K562 (cell line): ENCODE results near the gene SNX3. TPM values are rescaled to one million over a fixed set of nuclear protein-coding genes. Genes with fewer than 3 reads are reported as not detected.

Experiments used
- BRCA1 ChIP-seq, 2 experiments: fragments of 450-650 bp in 1 of 2; sonication (generic) in 1 of 2; formaldehyde crosslinking in 1 of 2; IDR thresholded peaks; 2 replicates each; pipeline versions ENCODE4 v1.5.0 to v1.6.1; 2017 to 2020; ENCODE audit warnings: mild to moderate bottlenecking in 1 of 2, missing genetic modification reagents in 1 of 2
- CBX3 ChIP-seq, 2 experiments: IDR thresholded peaks; 1 replicate in 1 of 2; 2 replicates in 1 of 2; pipeline ENCODE4 v1.6.1; 2012; ENCODE audit warnings: inconsistent platforms in 2 of 2, low read length in 2 of 2, borderline replicate concordance in 1 of 2, control low read depth in 1 of 2
- FOSL1 ChIP-seq: fragments of 200-800 bp; sonication (Bioruptor generic); conservative IDR thresholded peaks from 2 replicates; pipeline ENCODE4 v1.6.1; 2016; ENCODE audit warnings: missing genetic modification characterization, missing compliant biosample characterization
- FOXJ2 ChIP-seq: fragments of 200-800 bp; sonication (Bioruptor generic); IDR thresholded peaks from 2 replicates; pipeline ENCODE4 v1.6.1; 2016; ENCODE audit warnings: missing genetic modification characterization, missing compliant biosample characterization
- KLF10 ChIP-seq: fragments of 250-450 bp; sonication (Bioruptor Pico); IDR thresholded peaks from 2 replicates; pipeline ENCODE4 v1.6.1; 2021; ENCODE audit warnings: matching md5 sums
- MAFF ChIP-seq: IDR thresholded peaks from 2 replicates; pipeline ENCODE4 v1.6.1; 2012; ENCODE audit warnings: low read length, improper control_type of control experiment
- NR3C1 ChIP-seq: sonication (generic); formaldehyde crosslinking; IDR thresholded peaks from 2 replicates; pipeline ENCODE4 v1.8.1; 2022; ENCODE audit warnings: missing genetic modification reagents
- RAD51 ChIP-seq: fragments of 450-650 bp; IDR thresholded peaks from 2 replicates; pipeline ENCODE4 v1.7.1; 2016; ENCODE audit warnings: low read depth, mild to moderate bottlenecking, borderline replicate concordance
- RHOXF2B ChIP-seq: fragments of 250-450 bp; sonication (Bioruptor Pico); conservative IDR thresholded peaks from 2 replicates; pipeline ENCODE4 v1.5.1; 2021
- SMAD3 ChIP-seq: fragments of 450-650 bp; formaldehyde crosslinking; conservative IDR thresholded peaks from 2 replicates; pipeline ENCODE4 v1.4.0; 2020; ENCODE audit warnings: mild to moderate bottlenecking
- TGIF2 ChIP-seq: sonication (generic); formaldehyde crosslinking; IDR thresholded peaks from 2 replicates; pipeline ENCODE4 v1.8.1; 2022; ENCODE audit warnings: mild to moderate bottlenecking, missing genetic modification reagents, moderate library complexity
- XRCC5 ChIP-seq: fragments of 200-400 bp; formaldehyde crosslinking; IDR thresholded peaks from 2 replicates; pipeline ENCODE4 v1.6.1; 2017; ENCODE audit warnings: low read depth, mild to moderate bottlenecking, low read length
- ZNF143 ChIP-seq: sonication (generic); formaldehyde crosslinking; IDR thresholded peaks from 2 replicates; pipeline ENCODE4 v1.9.0; 2022; ENCODE audit warnings: mild to moderate bottlenecking, missing genetic modification reagents
- ZNF184 ChIP-seq: sonication (generic); formaldehyde crosslinking; IDR thresholded peaks from 2 replicates; pipeline ENCODE4 v1.5.0; 2020; ENCODE audit warnings: missing genetic modification reagents
- ZNF23 ChIP-seq: fragments of 250-450 bp; sonication (Bioruptor Pico); IDR thresholded peaks from 2 replicates; pipeline ENCODE4 v1.4.0; 2020; ENCODE audit warnings: mild to moderate bottlenecking
- ZNF699 ChIP-seq: fragments of 250-450 bp; sonication (Bioruptor Pico); IDR thresholded peaks from 2 replicates; pipeline ENCODE4 v1.8.0; 2021; ENCODE audit warnings: mild to moderate bottlenecking, moderate library complexity; ENCODE audit not compliant: insufficient replicate concordance
- polyA plus RNA-seq, 8 experiments: library from polyadenylated mRNA; depleted of rRNA in 4 of 8; stranded (reverse) in 5 of 8; unstranded in 3 of 8; fragments of >200 nt; fragmentation: Nextera tagmentation in 2 of 8; fragmentation: Illumina TruSeq in 1 of 8; extraction: Ambion mirVana in 2 of 8; extraction: Trizol in 1 of 8; gene quantifications; 2 replicates each; pipeline versions ENCODE4 v1.2.1 to v1.2.3, GENCODE V29; 2011 to 2014; ENCODE audit warnings: inconsistent platforms in 1 of 8, missing spikeins in 1 of 8
- total RNA-seq, 7 experiments: library from RNA; depleted of rRNA in 6 of 7; stranded (reverse); fragments of >200 nt in 6 of 7; fragmentation: Illumina TruSeq in 2 of 7; extraction: Trizol in 2 of 7; gene quantifications; 2 replicates each; pipeline versions ENCODE4 v1.2.1 to v1.2.3, GENCODE V29; 2011 to 2021; ENCODE audit warnings: low replicate concordance in 1 of 7
- TF ChIP-seq, protein P1 (sequence below): sonication (generic); formaldehyde crosslinking; IDR thresholded peaks from 2 replicates; pipeline ENCODE4 v1.8.1; 2023; ENCODE audit warnings: missing genetic modification reagents, mild to moderate bottlenecking, borderline replicate concordance
- TF ChIP-seq, protein P2 (sequence below): fragments of 450-650 bp; formaldehyde crosslinking; IDR thresholded peaks from 2 replicates; pipeline ENCODE4 v1.4.0; 2020; ENCODE audit warnings: mild to moderate bottlenecking
- TF ChIP-seq, protein P3 (sequence below): sonication (generic); formaldehyde crosslinking; IDR thresholded peaks from 2 replicates; pipeline ENCODE4 v1.8.0; 2022; ENCODE audit warnings: missing genetic modification reagents, mild to moderate bottlenecking, moderate library complexity, borderline replicate concordance

SNX3 gene
- total and polyA plus RNA-seq, 9 of the 15 experiments (the other 6 are each of a cell fraction or from before 2014, with no cell fraction given) = 48.9 to 410 (median 159) TPM

DNA sequence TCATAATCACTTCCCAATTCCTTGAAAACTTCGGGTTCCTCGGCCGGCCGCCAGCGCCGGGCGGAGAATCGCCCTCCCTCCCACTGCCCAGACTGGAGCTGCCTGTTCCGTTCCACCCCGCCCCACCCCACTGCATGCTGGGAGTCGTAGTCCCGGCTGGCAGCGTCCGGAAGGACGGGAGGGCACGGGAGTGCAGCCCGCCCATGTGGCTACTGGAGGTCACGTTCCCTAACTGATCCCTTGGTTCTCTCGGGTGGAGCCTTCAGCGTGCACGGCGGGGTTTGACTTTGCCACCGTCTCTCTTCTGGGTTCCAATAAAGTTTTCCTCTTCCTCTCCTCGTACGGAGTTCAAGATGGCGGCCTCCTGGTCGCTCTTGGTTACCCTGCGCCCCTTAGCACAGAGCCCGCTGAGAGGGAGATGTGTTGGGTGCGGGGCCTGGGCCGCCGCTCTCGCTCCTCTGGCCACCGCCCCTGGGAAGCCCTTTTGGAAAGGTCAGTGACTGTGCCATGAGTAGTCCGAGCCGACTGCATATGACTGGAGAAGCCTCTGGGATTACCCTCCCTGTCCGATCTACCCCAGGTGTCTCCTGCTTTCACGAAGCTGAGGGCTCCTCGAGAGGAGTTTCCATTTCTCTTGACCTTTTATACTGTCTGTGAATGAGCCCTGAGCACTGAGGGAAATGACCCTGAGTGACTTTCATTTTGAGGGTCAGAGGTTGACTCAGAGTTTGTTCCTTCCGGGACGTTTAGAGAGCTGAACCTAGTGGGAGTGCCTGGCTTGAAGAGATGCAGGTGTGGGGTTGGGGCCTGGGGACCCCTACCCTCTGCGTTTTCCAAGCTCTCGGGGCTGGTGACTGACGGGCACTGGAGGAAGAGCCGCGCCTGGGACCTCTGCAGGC, 34.1 kb upstream of the SNX3 start, which contains the start of gene AFG1L (continued):
- TF ChIP-seq, protein P1, sequence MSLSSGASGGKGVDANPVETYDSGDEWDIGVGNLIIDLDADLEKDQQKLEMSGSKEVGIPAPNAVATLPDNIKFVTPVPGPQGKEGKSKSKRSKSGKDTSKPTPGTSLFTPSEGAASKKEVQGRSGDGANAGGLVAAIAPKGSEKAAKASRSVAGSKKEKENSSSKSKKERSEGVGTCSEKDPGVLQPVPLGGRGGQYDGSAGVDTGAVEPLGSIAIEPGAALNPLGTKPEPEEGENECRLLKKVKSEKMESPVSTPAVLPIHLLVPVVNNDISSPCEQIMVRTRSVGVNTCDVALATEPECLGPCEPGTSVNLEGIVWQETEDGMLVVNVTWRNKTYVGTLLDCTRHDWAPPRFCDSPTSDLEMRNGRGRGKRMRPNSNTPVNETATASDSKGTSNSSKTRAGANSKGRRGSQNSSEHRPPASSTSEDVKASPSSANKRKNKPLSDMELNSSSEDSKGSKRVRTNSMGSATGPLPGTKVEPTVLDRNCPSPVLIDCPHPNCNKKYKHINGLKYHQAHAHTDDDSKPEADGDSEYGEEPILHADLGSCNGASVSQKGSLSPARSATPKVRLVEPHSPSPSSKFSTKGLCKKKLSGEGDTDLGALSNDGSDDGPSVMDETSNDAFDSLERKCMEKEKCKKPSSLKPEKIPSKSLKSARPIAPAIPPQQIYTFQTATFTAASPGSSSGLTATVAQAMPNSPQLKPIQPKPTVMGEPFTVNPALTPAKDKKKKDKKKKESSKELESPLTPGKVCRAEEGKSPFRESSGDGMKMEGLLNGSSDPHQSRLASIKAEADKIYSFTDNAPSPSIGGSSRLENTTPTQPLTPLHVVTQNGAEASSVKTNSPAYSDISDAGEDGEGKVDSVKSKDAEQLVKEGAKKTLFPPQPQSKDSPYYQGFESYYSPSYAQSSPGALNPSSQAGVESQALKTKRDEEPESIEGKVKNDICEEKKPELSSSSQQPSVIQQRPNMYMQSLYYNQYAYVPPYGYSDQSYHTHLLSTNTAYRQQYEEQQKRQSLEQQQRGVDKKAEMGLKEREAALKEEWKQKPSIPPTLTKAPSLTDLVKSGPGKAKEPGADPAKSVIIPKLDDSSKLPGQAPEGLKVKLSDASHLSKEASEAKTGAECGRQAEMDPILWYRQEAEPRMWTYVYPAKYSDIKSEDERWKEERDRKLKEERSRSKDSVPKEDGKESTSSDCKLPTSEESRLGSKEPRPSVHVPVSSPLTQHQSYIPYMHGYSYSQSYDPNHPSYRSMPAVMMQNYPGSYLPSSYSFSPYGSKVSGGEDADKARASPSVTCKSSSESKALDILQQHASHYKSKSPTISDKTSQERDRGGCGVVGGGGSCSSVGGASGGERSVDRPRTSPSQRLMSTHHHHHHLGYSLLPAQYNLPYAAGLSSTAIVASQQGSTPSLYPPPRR (CRISPR knock-in tag) = no peak
- TF ChIP-seq MAFF = no peak; the same call in 1 of the 2 replicates
- TF ChIP-seq ZNF23 (CRISPR knock-in tag) = no peak
- peak; percentile 50; the same call in 1 of the 2 replicates for TF ChIP-seq FOSL1 (tag)
- TF ChIP-seq XRCC5 = peak; percentile 66; the same call in 1 of the 2 replicates
- TF ChIP-seq CBX3 (IDR thresholded peaks at IDR 0.05; ENCODE audit: borderline replicate concordance in 1 of 2, low read length in 2 of 2) = no peak
- TF ChIP-seq KLF10 (CRISPR knock-in tag) = no peak
- TF ChIP-seq, protein P2, sequence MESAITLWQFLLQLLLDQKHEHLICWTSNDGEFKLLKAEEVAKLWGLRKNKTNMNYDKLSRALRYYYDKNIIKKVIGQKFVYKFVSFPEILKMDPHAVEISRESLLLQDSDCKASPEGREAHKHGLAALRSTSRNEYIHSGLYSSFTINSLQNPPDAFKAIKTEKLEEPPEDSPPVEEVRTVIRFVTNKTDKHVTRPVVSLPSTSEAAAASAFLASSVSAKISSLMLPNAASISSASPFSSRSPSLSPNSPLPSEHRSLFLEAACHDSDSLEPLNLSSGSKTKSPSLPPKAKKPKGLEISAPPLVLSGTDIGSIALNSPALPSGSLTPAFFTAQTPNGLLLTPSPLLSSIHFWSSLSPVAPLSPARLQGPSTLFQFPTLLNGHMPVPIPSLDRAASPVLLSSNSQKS (CRISPR knock-in tag) = no peak
- TF ChIP-seq ZNF699 = no peak
- TF ChIP-seq ZNF143 (CRISPR knock-in tag) = peak; percentile 96
- no peak for TF ChIP-seq BRCA1 (IDR thresholded peaks at IDR 0.05)
- no peak for TF ChIP-seq BRCA1 (CRISPR knock-in tag; IDR thresholded peaks at IDR 0.05)
- no peak; the same call in 1 of the 2 replicates for TF ChIP-seq RHOXF2B (CRISPR knock-in tag)
- TF ChIP-seq SMAD3 (CRISPR knock-in tag) = no peak; the same call in 1 of the 2 replicates
- peak; percentile 29; the same call in 1 of the 2 replicates for TF ChIP-seq RAD51
- TF ChIP-seq, protein P3, sequence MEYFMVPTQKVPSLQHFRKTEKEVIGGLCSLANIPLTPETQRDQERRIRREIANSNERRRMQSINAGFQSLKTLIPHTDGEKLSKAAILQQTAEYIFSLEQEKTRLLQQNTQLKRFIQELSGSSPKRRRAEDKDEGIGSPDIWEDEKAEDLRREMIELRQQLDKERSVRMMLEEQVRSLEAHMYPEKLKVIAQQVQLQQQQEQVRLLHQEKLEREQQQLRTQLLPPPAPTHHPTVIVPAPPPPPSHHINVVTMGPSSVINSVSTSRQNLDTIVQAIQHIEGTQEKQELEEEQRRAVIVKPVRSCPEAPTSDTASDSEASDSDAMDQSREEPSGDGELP (CRISPR knock-in tag) = peak; percentile 89
- no peak; the same call in 1 of the 2 replicates for TF ChIP-seq FOXJ2 (tag)
- no peak for TF ChIP-seq TGIF2 (CRISPR knock-in tag)
- no peak for TF ChIP-seq ZNF184 (CRISPR knock-in tag)
- TF ChIP-seq NR3C1 = no peak
